Activated CD8-positive, alpha-beta memory T cell treated with anti-CD3 and anti-CD28 coated beads for 4 hours (primary cell): ENCODE data around the gene FLT1.

Source experiments
- DNase-seq, 2 donors: peaks; one replicate each; pipeline ENCODE4 v3.0.0-alpha.2; 2020; ENCODE audit warnings: low read depth in 2 of 2

Gene FLT1

GRCh38 chr13:28318496-28318895 lies 176.4 kb downstream of the FLT1 start:
- no peak for DNase-seq

DNA sequence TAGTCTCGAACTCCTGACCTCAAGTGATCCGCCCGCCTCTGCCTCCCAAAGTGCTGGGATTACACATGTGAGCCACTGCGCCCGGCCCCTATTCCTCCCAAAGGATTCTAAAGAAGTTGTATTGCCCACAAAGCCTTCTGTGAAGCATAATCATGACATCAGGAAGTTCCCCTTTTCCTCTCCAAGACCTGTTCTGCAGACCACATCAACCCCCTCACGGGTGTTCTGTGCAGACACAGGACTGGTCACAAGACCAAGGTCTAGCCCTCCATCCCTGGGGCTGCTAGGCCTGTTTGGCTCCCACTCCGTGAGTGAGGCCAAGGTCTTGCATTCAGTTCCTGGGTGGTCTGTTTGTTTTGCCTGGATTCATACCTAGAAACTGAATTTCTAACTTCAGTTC lies 178.1 kb downstream of the FLT1 start:
- DNase-seq: no peak

- no peak for DNase-seq
Measured at GRCh38 chr13:28316129-28316528, 178.8 kb downstream of the FLT1 start.

GRCh38 chr13:28314879-28315278 lies 180.0 kb downstream of the FLT1 start:
- no peak for DNase-seq

DNA sequence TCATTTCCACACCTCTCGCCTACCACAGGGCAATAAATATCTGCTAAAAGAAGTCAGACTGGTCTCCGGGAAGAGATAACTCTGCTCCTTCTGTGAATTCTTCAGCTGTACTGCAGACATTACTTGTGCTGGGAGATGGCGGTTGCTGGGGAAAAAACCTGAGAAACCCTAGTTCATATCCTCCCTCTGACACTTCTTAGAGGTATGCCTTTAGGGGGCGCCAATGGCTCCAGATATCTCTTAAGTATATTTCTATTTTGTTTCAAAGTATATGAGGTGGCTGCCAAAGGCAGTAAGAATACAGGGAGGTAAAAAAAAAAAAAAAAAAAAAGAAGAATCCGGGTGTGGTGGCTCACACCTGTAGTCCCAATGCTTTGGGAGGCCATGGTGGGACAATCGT lies 181.3 kb downstream of the FLT1 start:
- DNase-seq: no peak

DNA sequence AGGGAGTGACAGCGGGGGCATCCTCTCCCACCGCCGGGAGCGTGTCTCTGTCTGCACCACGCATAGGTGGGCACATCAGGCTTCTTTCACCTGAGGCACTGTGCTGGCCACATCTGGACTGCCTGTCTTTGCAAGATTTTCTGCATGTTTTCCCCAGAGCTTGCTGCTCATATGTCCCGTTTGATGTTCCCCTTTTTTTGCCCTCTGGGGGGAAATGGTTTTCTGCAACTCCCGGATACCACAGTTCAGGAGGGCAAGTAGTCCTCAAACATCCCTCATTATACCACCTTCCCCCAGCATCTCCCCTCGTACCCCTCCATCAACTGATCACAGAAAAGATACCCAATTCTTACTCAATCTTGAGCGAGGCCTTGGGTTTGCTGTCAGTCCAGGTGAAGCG lies 188.6 kb downstream of the FLT1 start:
- no peak for DNase-seq

GRCh38 chr13:28301839-28302238 lies 193.1 kb downstream of the FLT1 start:
- no peak for DNase-seq

- no peak for DNase-seq
Measured at GRCh38 chr13:28299916-28300315, 195.0 kb downstream of the FLT1 start.

- DNase-seq: no peak
Measured at GRCh38 chr13:28297341-28297740, 197.6 kb downstream of the FLT1 start.

DNA sequence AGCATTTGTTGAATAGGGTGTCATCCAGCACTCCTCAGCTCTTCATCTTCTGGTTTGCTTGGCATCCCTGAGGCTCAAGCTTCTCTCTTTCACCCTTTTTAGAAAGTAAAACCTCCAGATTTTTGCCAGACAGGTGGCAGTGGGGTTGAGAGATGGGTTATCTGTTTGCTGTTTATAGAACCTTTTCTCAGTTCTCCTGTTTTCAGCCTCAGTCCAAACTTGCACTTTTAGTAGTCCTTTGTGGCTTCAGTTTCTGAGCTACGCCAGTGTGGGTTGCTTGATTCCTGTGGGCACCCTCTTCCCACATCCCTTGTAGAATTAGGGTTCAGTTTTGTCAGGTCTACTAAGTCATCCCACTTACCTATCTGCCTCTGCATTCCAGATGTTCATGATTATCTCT lies 208.7 kb downstream of the FLT1 start:
- no peak for DNase-seq

DNA sequence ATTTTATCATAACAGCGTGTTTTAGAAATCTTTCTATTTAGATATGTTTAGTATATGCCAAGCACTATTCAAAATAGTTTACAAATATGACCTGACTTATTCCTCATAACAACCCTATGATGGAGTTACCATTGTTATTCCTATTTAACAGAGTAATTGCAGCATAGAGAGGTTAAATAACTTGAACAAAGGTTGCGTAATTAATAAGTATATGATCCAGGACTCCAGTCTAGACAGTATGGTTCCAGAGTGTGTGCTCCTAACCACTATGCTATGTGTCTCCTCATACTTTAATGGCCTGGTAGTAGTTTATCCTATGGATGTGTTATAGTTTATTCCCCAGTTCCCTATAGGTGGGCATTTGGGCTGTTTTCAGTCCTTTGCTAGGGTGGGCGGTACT lies 211.3 kb downstream of the FLT1 start:
- no peak for DNase-seq

- DNase-seq: no peak
Measured at GRCh38 chr13:28282451-28282850, 212.5 kb downstream of the FLT1 start.

DNA sequence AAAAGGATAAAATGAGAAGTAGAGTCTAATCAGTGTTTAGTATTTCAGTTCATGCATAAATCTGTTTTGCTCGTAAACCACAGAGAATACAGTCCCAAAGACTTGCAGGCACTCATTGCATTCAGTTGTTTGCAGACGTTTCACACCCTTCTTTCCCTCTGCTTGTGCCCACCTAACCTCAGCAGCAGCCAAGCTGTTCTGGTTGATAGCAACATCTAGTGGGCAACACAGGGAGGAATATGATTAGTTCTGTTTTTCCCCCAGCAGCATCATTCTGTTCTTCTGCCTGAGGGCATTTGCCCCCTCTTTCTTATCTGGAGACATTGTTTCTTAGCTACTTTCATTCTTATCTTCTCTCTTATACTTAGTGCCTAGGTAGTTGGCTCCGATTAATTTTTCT lies 221.0 kb downstream of the FLT1 start:
- DNase-seq: no peak

- DNase-seq: no peak
Measured at GRCh38 chr13:28271056-28271840, 223.7 kb downstream of the FLT1 start.

- DNase-seq: no peak
Measured at GRCh38 chr13:28268800-28269223, 226.1 kb downstream of the FLT1 start.

- no peak for DNase-seq
Measured at GRCh38 chr13:28267497-28267896, 227.4 kb downstream of the FLT1 start.

- no peak for DNase-seq
Measured at GRCh38 chr13:28258417-28258816, 236.5 kb downstream of the FLT1 start.

GRCh38 chr13:28257305-28257704 lies 237.6 kb downstream of the FLT1 start:
- DNase-seq: no peak

GRCh38 chr13:28252547-28252946 lies 242.4 kb downstream of the FLT1 start:
- DNase-seq: no peak

DNA sequence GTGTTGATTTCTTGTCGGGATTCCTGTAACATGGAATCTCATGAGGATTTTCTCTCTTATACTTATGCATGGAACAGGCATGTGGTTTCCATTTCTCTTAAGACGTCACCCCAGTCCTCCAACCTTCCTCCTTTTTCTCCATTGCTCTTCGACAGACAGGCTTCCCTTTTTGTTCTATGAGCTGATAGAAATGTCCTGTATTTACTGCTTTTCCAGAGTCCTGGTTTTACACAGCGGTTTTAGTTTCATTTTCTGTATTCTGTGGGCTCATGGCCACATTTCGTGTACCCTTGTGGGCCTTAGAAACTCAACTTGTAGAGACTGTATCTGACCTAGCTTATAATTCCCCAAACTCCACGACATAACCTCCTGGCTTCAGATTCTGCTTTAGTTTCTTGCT lies 243.5 kb downstream of the FLT1 start:
- DNase-seq: no peak

DNA sequence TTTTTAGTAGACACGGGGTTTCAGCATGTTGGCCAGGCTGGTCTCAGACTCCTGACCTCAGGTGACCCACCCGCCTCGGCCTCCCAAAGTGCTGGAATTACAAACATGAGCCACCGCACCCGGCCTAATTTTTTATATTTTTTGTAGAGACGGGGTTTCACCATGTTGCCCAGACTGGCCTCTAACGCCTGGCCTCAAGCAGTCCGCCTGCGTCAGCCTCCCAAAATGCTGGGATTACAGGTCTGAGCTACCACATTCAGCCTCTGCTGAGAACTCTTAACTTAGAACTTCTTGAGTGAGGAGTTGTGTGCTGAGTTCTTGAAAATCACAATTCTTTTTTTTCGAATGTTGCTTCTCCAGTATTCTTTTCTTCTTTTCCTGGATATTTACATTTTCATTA lies 244.4 kb downstream of the FLT1 start:
- DNase-seq: no peak
